HepG2 (cell line): Measurements from ENCODE around the gene ANKRD11. TPM values are rescaled to one million over a fixed set of nuclear protein-coding genes. Genes with fewer than 3 reads are reported as not detected.

Experiments
- ATF7 ChIP-seq, 2 experiments: fragments of 450-650 bp in 1 of 2; sonication (generic) in 1 of 2; formaldehyde crosslinking in 1 of 2; IDR thresholded peaks; 2 replicates each; pipeline versions ENCODE4 v1.4.0 to v1.6.1; 2016 to 2020; ENCODE audit warnings: antibody characterized with exemption in 1 of 2, mild to moderate bottlenecking in 1 of 2, missing genetic modification reagents in 1 of 2
- CHD4 ChIP-seq: fragments of 200-600 bp; sonication (generic); IDR thresholded peaks from 2 replicates; pipeline ENCODE4 v1.7.0; 2017; ENCODE audit warnings: mild to moderate bottlenecking, low read length, borderline replicate concordance
- CSRNP2 ChIP-seq: sonication (generic); formaldehyde crosslinking; conservative IDR thresholded peaks from 2 replicates; pipeline ENCODE4 v1.8.0; 2022; ENCODE audit warnings: low read depth, missing genetic modification reagents
- EP300 ChIP-seq, 3 experiments: sonication (generic) in 1 of 3; formaldehyde crosslinking in 1 of 3; IDR thresholded peaks; 2 replicates each; pipeline versions ENCODE4 v1.5.1 to v1.6.1; 2011 to 2020; ENCODE audit warnings: low read depth in 2 of 3, low read length in 2 of 3, borderline replicate concordance in 1 of 3, improper control_type of control experiment in 1 of 3, mild to moderate bottlenecking in 1 of 3, missing genetic modification reagents in 1 of 3, moderate library complexity in 1 of 3
- NFIB ChIP-seq: sonication (generic); formaldehyde crosslinking; IDR thresholded peaks from 2 replicates; pipeline ENCODE4 v1.9.0; 2021; ENCODE audit warnings: missing genetic modification reagents, mild to moderate bottlenecking, borderline replicate concordance
- PRMT3 ChIP-seq: sonication (generic); formaldehyde crosslinking; IDR thresholded peaks from 2 replicates; pipeline ENCODE4 v1.8.1; 2022; ENCODE audit warnings: low read depth, mild to moderate bottlenecking, moderate library complexity, missing genetic modification reagents, borderline replicate concordance
- SP4 ChIP-seq: sonication (generic); formaldehyde crosslinking; IDR thresholded peaks from 2 replicates; pipeline ENCODE4 v1.8.1; 2023; ENCODE audit warnings: mild to moderate bottlenecking, missing genetic modification reagents
- ZBTB46 ChIP-seq: sonication (generic); formaldehyde crosslinking; IDR thresholded peaks from 2 replicates; pipeline ENCODE4 v1.4.0; 2020; ENCODE audit warnings: mild to moderate bottlenecking, missing genetic modification reagents, borderline replicate concordance
- ZNF256 ChIP-seq: sonication (generic); formaldehyde crosslinking; conservative IDR thresholded peaks from 2 replicates; pipeline ENCODE4 v1.4.0; 2020; ENCODE audit warnings: missing genetic modification reagents
- ZNF260 ChIP-seq: sonication (generic); formaldehyde crosslinking; IDR thresholded peaks from 2 replicates; pipeline ENCODE4 v1.4.0; 2020; ENCODE audit warnings: missing genetic modification reagents, low read depth, mild to moderate bottlenecking, borderline replicate concordance
- ZNF3 ChIP-seq: IDR thresholded peaks from 2 replicates; pipeline ENCODE4 v1.7.0; 2017; ENCODE audit warnings: inconsistent platforms
- ZNF367 ChIP-seq: sonication (generic); formaldehyde crosslinking; IDR thresholded peaks from 2 replicates; pipeline ENCODE4 v1.4.0; 2020; ENCODE audit warnings: missing genetic modification reagents, borderline replicate concordance
- ZNF382 ChIP-seq: sonication (generic); formaldehyde crosslinking; IDR thresholded peaks from 2 replicates; pipeline ENCODE4 v1.5.0; 2020; ENCODE audit warnings: missing genetic modification reagents, mild to moderate bottlenecking, borderline replicate concordance
- ZNF556 ChIP-seq: sonication (generic); formaldehyde crosslinking; IDR thresholded peaks from 2 replicates; pipeline ENCODE4 v1.4.0; 2020; ENCODE audit warnings: mild to moderate bottlenecking, missing genetic modification reagents, borderline replicate concordance
- ZNF790 ChIP-seq: sonication (generic); formaldehyde crosslinking; IDR thresholded peaks from 2 replicates; pipeline ENCODE4 v1.8.0; 2022; ENCODE audit warnings: missing genetic modification reagents, mild to moderate bottlenecking, borderline replicate concordance
- polyA plus RNA-seq, 8 experiments: library from polyadenylated mRNA; depleted of rRNA in 3 of 8; stranded (reverse) in 7 of 8; unstranded in 1 of 8; fragments of >200 nt; fragmentation: Illumina TruSeq in 4 of 8; extraction: Trizol in 4 of 8; gene quantifications; 2 replicates each; pipeline versions ENCODE4 v1.2.1 to v1.2.3, GENCODE V29; 2011 to 2016; ENCODE audit warnings: low read depth in 4 of 8, missing spikeins in 1 of 8, mixed read lengths in 1 of 8; ENCODE audit not compliant: insufficient read depth in 1 of 8
- total RNA-seq, 5 experiments: library from RNA; depleted of rRNA; stranded (reverse); fragments of >200 nt; fragmentation: Illumina TruSeq; extraction: Trizol; gene quantifications; 2 replicates each; pipeline ENCODE4 v1.2.3, GENCODE V29; 2016; ENCODE audit warnings: low read depth in 1 of 5
- TF ChIP-seq, protein P1 (sequence below): sonication (generic); formaldehyde crosslinking; IDR thresholded peaks from 2 replicates; pipeline ENCODE4 v1.9.0; 2021; ENCODE audit warnings: mild to moderate bottlenecking, missing genetic modification reagents

The ANKRD11 gene
- total and polyA plus RNA-seq, 2 of the 13 experiments (the other 11 are each of a cell fraction or from before 2014, with no cell fraction given): 21.4 to 38.4 TPM

DNA sequence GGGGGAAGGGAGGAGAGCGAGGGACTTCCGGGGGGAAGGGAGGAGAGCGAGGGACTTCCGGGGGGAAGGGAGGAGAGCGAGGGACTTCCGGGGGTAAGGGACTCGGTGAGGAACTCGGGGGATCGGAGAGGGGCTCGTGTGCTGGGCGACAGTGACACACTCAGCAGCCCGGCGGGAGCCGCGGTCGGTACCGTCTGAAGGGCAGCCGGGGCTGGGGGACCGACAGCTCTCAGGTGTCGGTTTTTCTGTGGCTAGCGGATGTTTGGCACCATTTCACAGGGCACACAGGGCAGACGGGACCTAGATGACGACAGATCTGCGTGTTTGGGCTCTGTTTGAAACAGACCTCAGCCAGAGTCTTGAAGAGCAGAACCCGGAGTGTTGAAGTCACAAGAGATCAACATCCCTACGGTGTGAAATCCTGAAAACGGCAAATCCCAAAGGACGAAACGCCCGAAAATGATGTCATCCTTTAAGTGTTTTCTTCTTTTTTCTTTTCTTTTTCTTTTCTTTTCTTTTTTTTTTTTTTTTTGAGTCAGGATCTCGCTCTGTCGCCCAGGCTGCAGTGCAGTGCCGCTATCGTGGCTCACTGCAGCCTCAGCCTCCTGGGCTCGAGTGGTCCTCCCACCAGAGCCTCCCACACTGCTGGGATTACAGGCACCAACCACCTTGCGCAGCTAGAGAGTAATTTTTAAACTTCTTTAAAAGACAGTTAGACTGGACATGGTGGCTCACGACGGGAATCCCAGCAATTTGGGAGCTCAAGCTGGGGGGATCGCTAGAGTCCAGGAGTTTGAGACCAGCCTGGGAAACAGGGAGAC, 249.0 kb downstream of the ANKRD11 start (continued):
- TF ChIP-seq, protein P1, sequence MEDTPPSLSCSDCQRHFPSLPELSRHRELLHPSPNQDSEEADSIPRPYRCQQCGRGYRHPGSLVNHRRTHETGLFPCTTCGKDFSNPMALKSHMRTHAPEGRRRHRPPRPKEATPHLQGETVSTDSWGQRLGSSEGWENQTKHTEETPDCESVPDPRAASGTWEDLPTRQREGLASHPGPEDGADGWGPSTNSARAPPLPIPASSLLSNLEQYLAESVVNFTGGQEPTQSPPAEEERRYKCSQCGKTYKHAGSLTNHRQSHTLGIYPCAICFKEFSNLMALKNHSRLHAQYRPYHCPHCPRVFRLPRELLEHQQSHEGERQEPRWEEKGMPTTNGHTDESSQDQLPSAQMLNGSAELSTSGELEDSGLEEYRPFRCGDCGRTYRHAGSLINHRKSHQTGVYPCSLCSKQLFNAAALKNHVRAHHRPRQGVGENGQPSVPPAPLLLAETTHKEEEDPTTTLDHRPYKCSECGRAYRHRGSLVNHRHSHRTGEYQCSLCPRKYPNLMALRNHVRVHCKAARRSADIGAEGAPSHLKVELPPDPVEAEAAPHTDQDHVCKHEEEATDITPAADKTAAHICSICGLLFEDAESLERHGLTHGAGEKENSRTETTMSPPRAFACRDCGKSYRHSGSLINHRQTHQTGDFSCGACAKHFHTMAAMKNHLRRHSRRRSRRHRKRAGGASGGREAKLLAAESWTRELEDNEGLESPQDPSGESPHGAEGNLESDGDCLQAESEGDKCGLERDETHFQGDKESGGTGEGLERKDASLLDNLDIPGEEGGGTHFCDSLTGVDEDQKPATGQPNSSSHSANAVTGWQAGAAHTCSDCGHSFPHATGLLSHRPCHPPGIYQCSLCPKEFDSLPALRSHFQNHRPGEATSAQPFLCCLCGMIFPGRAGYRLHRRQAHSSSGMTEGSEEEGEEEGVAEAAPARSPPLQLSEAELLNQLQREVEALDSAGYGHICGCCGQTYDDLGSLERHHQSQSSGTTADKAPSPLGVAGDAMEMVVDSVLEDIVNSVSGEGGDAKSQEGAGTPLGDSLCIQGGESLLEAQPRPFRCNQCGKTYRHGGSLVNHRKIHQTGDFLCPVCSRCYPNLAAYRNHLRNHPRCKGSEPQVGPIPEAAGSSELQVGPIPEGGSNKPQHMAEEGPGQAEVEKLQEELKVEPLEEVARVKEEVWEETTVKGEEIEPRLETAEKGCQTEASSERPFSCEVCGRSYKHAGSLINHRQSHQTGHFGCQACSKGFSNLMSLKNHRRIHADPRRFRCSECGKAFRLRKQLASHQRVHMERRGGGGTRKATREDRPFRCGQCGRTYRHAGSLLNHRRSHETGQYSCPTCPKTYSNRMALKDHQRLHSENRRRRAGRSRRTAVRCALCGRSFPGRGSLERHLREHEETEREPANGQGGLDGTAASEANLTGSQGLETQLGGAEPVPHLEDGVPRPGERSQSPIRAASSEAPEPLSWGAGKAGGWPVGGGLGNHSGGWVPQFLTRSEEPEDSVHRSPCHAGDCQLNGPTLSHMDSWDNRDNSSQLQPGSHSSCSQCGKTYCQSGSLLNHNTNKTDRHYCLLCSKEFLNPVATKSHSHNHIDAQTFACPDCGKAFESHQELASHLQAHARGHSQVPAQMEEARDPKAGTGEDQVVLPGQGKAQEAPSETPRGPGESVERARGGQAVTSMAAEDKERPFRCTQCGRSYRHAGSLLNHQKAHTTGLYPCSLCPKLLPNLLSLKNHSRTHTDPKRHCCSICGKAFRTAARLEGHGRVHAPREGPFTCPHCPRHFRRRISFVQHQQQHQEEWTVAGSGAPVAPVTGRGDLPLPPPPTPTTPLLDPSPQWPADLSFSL (CRISPR knock-in tag): no peak
- TF ChIP-seq PRMT3 (CRISPR knock-in tag) (0 out of 2 replicates have a peak, but pooled peaks have one; percentile 50), CSRNP2 (CRISPR knock-in tag) (no peak), ZNF260 (CRISPR knock-in tag) (no peak), ATF7 (IDR thresholded peaks at IDR 0.05) (peak; percentile 98), ATF7 (CRISPR knock-in tag; IDR thresholded peaks at IDR 0.05) (no peak; the same call in 1 of the 2 replicates), ZNF382 (CRISPR knock-in tag) (no peak), NFIB (CRISPR knock-in tag) (no peak), ZBTB46 (CRISPR knock-in tag) (no peak), CHD4 (no peak), EP300 (IDR thresholded peaks at IDR 0.05; ENCODE audit: low read depth in 2 of 2, low read length in 2 of 2) (no peak), EP300 (CRISPR knock-in tag; IDR thresholded peaks at IDR 0.05; ENCODE audit: borderline replicate concordance) (peak; percentile 57), ZNF256 (CRISPR knock-in tag) (peak; percentile 91; the same call in 1 of the 2 replicates), ZNF3 (CRISPR knock-in tag) (no peak), ZNF556 (CRISPR knock-in tag) (0 out of 2 replicates have a peak, but pooled peaks have one; percentile 53), ZNF790 (CRISPR knock-in tag) (peak; percentile 14; the same call in 1 of the 2 replicates), SP4 (CRISPR knock-in tag) (no peak), ZNF367 (CRISPR knock-in tag) (peak; percentile 79; the same call in 1 of the 2 replicates)
